H1 (cell line): ENCODE data around the gene CFAP65. TPM values are rescaled to one million over a fixed set of nuclear protein-coding genes. Genes with fewer than 3 reads are reported as not detected.

Experiments used
- ASH2L ChIP-seq: fragments of 200-600, 300-600 bp; sonication (generic); IDR thresholded peaks from one replicate; pipeline ENCODE4 v1.7.1; 2017; ENCODE audit warnings: low read length
- CBX5 ChIP-seq: fragments of 300-800, 300-1000 bp; sonication (generic); IDR thresholded peaks from 2 replicates; pipeline ENCODE4 v1.7.1; 2016; ENCODE audit warnings: antibody characterized with exemption, low read length, low read depth
- CHD1 ChIP-seq: IDR thresholded peaks from 2 replicates; pipeline ENCODE4 v1.6.1; 2012; ENCODE audit warnings: low read depth, low read length, improper control_type of control experiment
- CREB1 ChIP-seq: IDR thresholded peaks from 2 replicates; pipeline ENCODE4 v1.6.1; 2012; ENCODE audit warnings: inconsistent platforms
- EZH2 ChIP-seq: fragments of 200-600 bp; sonication (generic); IDR thresholded peaks from 2 replicates; pipeline ENCODE4 v1.7.1; 2012; ENCODE audit warnings: low read depth, mild to moderate bottlenecking, moderate library complexity, low read length, inconsistent platforms; ENCODE audit not compliant: severe bottlenecking
- GABPA ChIP-seq: IDR thresholded peaks from 2 replicates; pipeline ENCODE4 v1.6.1; 2011; ENCODE audit warnings: mild to moderate bottlenecking, low read length, moderate library complexity, borderline replicate concordance; ENCODE audit not compliant: insufficient read depth
- HDAC2 ChIP-seq, 2 experiments: fragments of 300-600 bp in 1 of 2; sonication (generic) in 1 of 2; IDR thresholded peaks; 2 replicates each; pipeline ENCODE4 v1.6.1; 2011 to 2012; ENCODE audit warnings: low read depth in 2 of 2, low read length in 2 of 2, mild to moderate bottlenecking in 2 of 2, moderate library complexity in 2 of 2, borderline replicate concordance in 1 of 2, inconsistent platforms in 1 of 2
- KDM1A ChIP-seq: fragments of 200-600, 300-600 bp; sonication (generic); IDR thresholded peaks from 2 replicates; pipeline ENCODE4 v1.7.1; 2016; ENCODE audit warnings: mild to moderate bottlenecking, low read length, borderline replicate concordance
- POLR2AphosphoS5 ChIP-seq: IDR thresholded peaks from 2 replicates; pipeline ENCODE4 v1.6.1; 2011; ENCODE audit warnings: low read depth, low read length
- SAP30 ChIP-seq: fragments of 300-600 bp; sonication (generic); IDR thresholded peaks from 2 replicates; pipeline ENCODE4 v1.7.1; 2012; ENCODE audit warnings: low read length, moderate library complexity, mild to moderate bottlenecking, inconsistent platforms; ENCODE audit not compliant: insufficient read depth, insufficient replicate concordance
- SIN3A ChIP-seq, 2 experiments: IDR thresholded peaks in 1 of 2; conservative IDR thresholded peaks in 1 of 2; 2 replicates each; pipeline ENCODE4 v1.6.1; 2011 to 2012; ENCODE audit warnings: low read length in 2 of 2, improper control_type of control experiment in 1 of 2, low read depth in 1 of 2, mild to moderate bottlenecking in 1 of 2
- SP2 ChIP-seq: IDR thresholded peaks from 2 replicates; pipeline ENCODE4 v1.6.1; 2012; ENCODE audit warnings: mild to moderate bottlenecking, low read length, inconsistent platforms
- TBP ChIP-seq: IDR thresholded peaks from 2 replicates; pipeline ENCODE4 v1.6.1; 2011; ENCODE audit warnings: low read depth, low read length, improper control_type of control experiment
- TEAD4 ChIP-seq: IDR thresholded peaks from 2 replicates; pipeline ENCODE4 v1.6.1; 2012; ENCODE audit warnings: low read depth, low read length, inconsistent platforms, mixed read lengths
- ZNF274 ChIP-seq: IDR thresholded peaks from 2 replicates; pipeline ENCODE4 v1.7.0; 2012; ENCODE audit warnings: low read length, borderline replicate concordance; ENCODE audit errors: extremely low read depth
- polyA plus RNA-seq, 7 experiments: library from polyadenylated mRNA; depleted of rRNA in 3 of 7; stranded (reverse) in 5 of 7; unstranded in 2 of 7; fragments of >200 nt in 5 of 7; fragments of 200-250 nt in 2 of 7; gene quantifications; 1 replicate in 5 of 7; 2 replicates in 1 of 7; 4 replicates in 1 of 7; pipeline versions ENCODE4 v1.2.1 to v1.2.3, GENCODE V29; 2011 to 2013; ENCODE audit warnings: missing spikeins in 2 of 7, mixed read lengths in 2 of 7
- total RNA-seq: library from RNA; stranded (reverse); fragmentation: NEBNext Ultra II Directional; extraction: Animal tissue kit (Norgen Biotek cat#: 25700); gene quantifications from 2 replicates; pipeline ENCODE4 v1.2.1, GENCODE V29; 2021
- TF ChIP-seq, protein P1 (sequence below): IDR thresholded peaks from 2 replicates; pipeline ENCODE4 v1.6.1; 2012; ENCODE audit warnings: low read length, inconsistent platforms
- TF ChIP-seq, protein P2 (sequence below): IDR thresholded peaks from 2 replicates; pipeline ENCODE4 v1.6.1; 2011; ENCODE audit warnings: low read length, improper control_type of control experiment

CFAP65 gene
- total and polyA plus RNA-seq, 2 of the 8 experiments (the other 6 are each of a cell fraction or from before 2014, with no cell fraction given): 0.19 to 0.45 TPM

DNA sequence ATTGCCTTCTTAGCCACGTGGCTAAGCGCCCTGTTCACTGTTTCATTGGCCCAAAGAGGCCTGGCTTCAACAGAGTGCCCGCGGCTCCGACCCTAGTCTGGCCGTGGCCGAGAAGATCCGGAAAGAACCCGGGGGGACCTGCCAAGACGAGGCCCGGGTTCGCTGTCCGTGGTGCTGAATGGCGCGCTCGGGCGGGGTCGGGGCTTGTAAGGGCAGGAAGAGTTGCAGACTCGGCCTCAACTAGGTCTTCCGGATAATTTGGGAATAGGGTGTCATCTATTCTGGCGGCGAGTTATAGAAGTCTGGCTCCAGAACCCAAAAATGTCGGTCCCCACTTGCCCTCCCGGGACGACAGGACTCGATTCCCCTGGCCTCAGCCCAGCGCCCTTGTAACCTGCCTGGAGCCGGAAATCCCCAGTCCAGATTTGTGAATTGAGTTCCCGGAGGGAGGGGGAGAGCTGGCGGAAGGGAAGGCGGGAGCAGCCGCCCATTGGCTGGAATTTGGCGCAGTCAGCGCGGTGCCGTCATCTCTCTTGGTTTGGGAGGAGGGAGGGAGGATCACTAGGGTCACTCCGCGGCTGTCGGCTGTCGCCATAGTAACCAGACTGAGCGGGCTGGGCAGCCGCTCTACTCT lies 78.3 kb downstream of the CFAP65 start (continued):
- TF ChIP-seq GABPA (0 out of 2 replicates have a peak, but pooled peaks have one; percentile 31), POLR2AphosphoS5 (no peak), ASH2L (peak; percentile 29), SP2 (no peak), HDAC2 (IDR thresholded peaks at IDR 0.05; ENCODE audit: borderline replicate concordance in 1 of 2, low read depth in 2 of 2, low read length in 2 of 2) (peak in 1 of 2 experiments; percentile 93; a peak in 1 of 4 replicates), EZH2 (no peak), KDM1A (0 out of 2 replicates have a peak, but pooled peaks have one; percentile 33), TEAD4 (peak; percentile 79), CBX5 (no peak), TBP (no peak), SIN3A (conservative IDR thresholded peaks at IDR 0.05 in 1 of 2, IDR thresholded peaks at IDR 0.05 in 1 of 2; ENCODE audit: low read depth in 1 of 2, low read length in 2 of 2) (peak; percentile 94 to 97; a peak in 3 of 4 replicates), ZNF274 (no peak), SAP30 (peak; percentile 99), CHD1 (no peak), CREB1 (peak; percentile 81)
- TF ChIP-seq, protein P1, sequence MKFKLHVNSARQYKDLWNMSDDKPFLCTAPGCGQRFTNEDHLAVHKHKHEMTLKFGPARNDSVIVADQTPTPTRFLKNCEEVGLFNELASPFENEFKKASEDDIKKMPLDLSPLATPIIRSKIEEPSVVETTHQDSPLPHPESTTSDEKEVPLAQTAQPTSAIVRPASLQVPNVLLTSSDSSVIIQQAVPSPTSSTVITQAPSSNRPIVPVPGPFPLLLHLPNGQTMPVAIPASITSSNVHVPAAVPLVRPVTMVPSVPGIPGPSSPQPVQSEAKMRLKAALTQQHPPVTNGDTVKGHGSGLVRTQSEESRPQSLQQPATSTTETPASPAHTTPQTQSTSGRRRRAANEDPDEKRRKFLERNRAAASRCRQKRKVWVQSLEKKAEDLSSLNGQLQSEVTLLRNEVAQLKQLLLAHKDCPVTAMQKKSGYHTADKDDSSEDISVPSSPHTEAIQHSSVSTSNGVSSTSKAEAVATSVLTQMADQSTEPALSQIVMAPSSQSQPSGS: peak; percentile 94
- TF ChIP-seq, protein P2, sequence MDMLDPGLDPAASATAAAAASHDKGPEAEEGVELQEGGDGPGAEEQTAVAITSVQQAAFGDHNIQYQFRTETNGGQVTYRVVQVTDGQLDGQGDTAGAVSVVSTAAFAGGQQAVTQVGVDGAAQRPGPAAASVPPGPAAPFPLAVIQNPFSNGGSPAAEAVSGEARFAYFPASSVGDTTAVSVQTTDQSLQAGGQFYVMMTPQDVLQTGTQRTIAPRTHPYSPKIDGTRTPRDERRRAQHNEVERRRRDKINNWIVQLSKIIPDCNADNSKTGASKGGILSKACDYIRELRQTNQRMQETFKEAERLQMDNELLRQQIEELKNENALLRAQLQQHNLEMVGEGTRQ: peak; percentile 9; the same call in 1 of the 2 replicates
